SH-SY5Y (cell line): ENCODE measurements around the gene PRRT1B.

Experiments
- GATA2 ChIP-seq: IDR thresholded peaks from 2 replicates; pipeline ENCODE4 v1.6.1; 2011; ENCODE audit warnings: mild to moderate bottlenecking, low read depth, low read length
- GATA3 ChIP-seq: IDR thresholded peaks from 2 replicates; pipeline ENCODE4 v1.6.1; 2011; ENCODE audit warnings: low read depth, mild to moderate bottlenecking, low read length, moderate library complexity

DNA sequence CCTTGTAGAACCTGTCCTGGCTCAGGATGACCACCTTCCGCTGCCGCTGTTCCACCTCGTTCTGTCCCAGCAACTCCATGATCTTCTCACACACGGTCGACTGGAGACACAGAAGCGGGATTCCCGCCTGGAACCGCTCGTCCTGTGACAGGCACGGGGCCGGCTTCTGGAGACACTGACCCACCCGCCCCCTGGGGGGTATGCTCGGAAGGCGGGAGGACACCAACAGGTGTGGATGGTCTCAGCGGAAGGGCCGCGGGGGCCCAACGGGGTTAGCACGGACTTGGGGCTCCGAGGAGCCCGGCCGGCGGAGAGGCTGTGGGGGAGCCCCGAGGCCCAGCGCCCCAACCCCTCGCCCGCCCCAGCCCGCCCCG is 14.8 kb upstream of the PRRT1B start:
- TF ChIP-seq GATA2, result no peak
- TF ChIP-seq GATA3, result no peak
